ENCODE data around the gene NUF2.
"Not testable (repeated sequence)": the region's sequence is repeated elsewhere in the genome, so short reads cannot be mapped to it uniquely, and the experiment has no call there.

GRCh38 chr1:163292153-163292552, 29.6 kb upstream of the NUF2 start:
- TF ChIP-seq POLR2A (IDR thresholded peaks at IDR 0.05; ENCODE audit: low read depth, low read length); TAF1 (IDR thresholded peaks at IDR 0.05; ENCODE audit: low read depth, low read length); POU2F2 (IDR thresholded peaks at IDR 0.05; ENCODE audit: low read depth, low read length); POLR2AphosphoS5 (IDR thresholded peaks at IDR 0.05; ENCODE audit: low read depth, low read length); PAX5 (IDR thresholded peaks at IDR 0.05; ENCODE audit: insufficient read depth, low read length, severe bottlenecking); SPI1 (IDR thresholded peaks at IDR 0.05; ENCODE audit: low read depth, low read length): not testable (repeated sequence)
